ENCODE measurements around the gene BIRC6.
A peak's percentile ranks its signal among the peaks of the same experiment; 100 is the strongest.
"Not testable (repeated sequence)": the region's sequence is repeated elsewhere in the genome, so short reads cannot be mapped to it uniquely, and the experiment has no call there.

BIRC6 gene, protein sequence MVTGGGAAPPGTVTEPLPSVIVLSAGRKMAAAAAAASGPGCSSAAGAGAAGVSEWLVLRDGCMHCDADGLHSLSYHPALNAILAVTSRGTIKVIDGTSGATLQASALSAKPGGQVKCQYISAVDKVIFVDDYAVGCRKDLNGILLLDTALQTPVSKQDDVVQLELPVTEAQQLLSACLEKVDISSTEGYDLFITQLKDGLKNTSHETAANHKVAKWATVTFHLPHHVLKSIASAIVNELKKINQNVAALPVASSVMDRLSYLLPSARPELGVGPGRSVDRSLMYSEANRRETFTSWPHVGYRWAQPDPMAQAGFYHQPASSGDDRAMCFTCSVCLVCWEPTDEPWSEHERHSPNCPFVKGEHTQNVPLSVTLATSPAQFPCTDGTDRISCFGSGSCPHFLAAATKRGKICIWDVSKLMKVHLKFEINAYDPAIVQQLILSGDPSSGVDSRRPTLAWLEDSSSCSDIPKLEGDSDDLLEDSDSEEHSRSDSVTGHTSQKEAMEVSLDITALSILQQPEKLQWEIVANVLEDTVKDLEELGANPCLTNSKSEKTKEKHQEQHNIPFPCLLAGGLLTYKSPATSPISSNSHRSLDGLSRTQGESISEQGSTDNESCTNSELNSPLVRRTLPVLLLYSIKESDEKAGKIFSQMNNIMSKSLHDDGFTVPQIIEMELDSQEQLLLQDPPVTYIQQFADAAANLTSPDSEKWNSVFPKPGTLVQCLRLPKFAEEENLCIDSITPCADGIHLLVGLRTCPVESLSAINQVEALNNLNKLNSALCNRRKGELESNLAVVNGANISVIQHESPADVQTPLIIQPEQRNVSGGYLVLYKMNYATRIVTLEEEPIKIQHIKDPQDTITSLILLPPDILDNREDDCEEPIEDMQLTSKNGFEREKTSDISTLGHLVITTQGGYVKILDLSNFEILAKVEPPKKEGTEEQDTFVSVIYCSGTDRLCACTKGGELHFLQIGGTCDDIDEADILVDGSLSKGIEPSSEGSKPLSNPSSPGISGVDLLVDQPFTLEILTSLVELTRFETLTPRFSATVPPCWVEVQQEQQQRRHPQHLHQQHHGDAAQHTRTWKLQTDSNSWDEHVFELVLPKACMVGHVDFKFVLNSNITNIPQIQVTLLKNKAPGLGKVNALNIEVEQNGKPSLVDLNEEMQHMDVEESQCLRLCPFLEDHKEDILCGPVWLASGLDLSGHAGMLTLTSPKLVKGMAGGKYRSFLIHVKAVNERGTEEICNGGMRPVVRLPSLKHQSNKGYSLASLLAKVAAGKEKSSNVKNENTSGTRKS (N-terminal part only)

DNA sequence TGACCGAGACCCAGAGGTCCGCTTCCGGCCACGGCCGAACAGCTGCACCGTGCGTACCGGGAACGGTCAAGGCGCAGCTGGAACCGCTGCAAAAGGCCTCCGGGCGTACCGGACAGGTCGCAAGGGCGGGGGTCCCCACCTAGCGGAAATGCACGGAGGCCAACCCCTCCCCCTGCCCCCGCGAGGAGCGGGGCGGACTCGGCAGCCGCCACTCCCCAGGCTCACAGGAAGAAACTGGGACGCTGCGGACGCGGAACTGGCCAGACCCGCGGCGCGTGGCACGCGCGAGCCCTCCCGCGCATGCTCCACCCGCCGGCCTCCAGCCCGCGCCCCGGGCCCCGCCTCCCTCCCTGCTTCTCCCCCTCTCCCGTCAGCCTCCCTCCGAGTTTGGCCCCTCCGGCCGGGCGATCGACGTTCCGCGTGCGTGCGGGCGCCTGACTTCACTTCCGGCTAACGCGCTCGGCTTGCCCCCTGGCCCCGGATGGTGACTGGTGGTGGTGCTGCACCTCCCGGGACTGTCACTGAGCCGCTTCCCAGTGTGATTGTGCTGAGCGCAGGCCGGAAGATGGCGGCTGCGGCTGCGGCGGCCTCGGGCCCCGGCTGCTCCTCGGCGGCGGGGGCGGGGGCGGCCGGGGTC lies at the start of gene BIRC6:
TSS of gene BIRC6 (plus strand) at position 343 of the 637 bp plus-strand sequence. CDS start at position 482, 139 bp downstream.
- peak within 1 kb of the TSS; percentile 91 for H3K27ac ChIP-seq

DNA sequence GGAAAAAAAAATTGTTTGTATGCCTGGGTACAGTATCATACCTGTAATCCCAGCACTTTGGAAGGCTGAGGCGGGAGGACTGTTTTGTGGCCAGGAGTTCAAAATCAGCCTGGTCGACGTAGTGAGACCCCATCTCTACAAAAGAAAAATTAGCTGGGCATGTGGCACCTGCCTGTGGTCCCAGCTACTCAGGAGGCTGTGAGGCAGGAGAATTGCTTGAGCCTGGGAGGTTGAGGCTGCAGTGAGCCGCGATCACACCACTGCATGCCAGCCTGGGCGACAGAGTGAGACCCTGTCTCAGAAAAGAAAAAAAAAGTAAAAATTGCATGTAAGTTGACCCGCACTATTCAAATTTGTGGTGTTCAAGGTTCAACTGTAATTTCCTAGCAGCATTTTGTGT lies 46.2 kb upstream of the BIRC6 start:
- DNase-seq (ENCODE audit: low read depth, low spot score) = no peak
- no peak overlapping the region for H3K27ac ChIP-seq

More for the DNA sequence above, at the start of gene BIRC6:
- peak; percentile 68 for DNase-seq (ENCODE audit: low read depth, low spot score)

DNA sequence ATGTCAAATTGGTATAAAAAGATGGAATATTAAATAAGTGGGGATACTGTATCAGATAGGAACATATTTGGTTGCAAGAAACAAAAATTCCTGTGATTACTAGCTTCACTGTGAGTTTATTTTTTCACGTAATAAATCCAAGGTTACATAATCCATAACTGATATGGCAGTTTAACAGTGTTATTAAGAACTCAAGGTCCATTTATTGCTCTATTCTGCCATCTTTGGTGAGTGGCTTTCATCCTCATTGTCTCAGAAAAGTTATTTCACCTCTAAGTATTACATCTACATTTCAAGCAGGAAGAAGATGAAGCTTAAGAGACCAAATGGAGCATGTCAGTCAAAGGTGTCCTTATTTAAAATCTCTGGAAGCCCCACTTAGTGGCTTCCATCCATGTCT lies 41.9 kb upstream of the BIRC6 start:
- DNase-seq (ENCODE audit: low read depth, low spot score) = no peak
- no peak overlapping the region for H3K27ac ChIP-seq

DNA sequence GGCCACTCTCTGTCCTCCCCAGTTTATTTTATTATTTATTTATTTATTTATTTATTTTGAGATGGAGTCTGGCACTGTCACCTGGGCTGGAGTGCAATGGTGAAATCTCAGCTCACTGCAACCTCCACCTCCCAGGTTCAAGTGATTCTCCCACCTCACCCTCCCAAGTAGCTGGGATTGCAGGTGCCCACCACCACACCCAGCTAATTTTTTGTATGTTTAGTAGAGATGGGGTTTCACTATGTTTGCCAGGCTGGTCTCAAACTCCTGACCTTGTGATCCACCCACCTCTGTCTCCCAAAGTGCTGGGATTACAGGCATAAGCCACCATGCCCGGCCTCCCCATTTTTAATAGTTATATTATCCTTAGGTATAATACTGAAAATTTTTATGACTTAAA lies 28.1 kb upstream of the BIRC6 start:
- H3K27ac ChIP-seq; DNase-seq (ENCODE audit: low read depth, low spot score): not testable (repeated sequence)

DNA sequence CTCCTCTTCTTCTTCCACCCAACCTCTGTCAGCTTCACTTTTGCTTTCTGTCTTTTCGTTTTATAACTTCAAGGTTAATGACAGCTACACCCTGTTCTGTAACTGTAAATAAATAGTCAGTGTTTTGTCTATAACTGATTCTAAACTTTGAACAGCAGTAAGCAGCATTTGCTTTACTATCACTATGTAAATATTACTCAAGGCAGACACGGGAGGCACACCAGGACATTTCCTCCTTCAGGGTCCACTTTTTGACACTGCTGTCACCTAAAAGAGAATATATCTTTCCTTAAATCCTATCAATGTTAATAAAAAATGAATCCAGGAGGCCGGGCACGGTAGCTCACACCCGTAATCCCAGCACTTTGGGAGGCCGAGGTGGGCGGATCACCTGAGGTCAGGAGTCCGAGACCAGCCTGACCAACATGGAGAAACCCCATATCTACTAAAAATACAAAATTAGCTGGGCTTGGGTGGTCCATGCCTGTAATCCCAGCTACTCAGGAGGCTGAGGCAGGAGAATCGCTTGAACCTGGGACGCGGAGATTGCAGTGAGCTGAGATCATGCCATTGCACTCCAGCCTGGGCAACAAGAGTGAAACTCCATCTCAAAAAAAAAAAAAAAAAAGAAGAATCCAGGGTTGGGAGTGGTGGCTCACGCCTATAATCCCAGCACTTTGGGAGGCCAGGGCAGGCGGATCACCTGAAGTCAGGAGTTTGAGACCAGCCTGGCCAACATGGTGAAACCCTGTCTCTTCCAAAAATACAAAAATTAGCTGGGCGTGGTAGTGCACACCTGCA lies 27.4 kb upstream of the BIRC6 start:
- not testable (repeated sequence) for H3K27ac ChIP-seq; DNase-seq (ENCODE audit: low read depth, low spot score)

DNA sequence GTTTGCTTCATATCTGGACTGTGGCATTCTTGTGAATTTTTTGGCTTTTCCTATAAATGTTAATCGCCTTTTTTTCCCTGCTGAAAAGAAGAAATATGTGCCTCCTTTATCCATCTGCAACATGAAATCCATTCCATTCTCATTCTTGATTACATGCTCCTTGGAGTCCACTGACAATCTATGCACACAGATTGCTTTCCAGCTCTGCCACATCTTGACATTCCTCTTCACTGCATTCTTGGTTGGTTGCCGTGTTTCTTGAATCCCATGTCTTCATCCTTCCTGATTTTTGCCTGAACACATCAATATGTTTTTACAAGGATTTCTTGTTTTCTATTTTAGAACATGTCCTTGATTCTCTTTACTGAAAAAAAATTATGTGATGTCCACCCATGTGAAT lies 26.7 kb upstream of the BIRC6 start:
- no peak for DNase-seq (ENCODE audit: low read depth, low spot score)
- no peak overlapping the region for H3K27ac ChIP-seq

DNA sequence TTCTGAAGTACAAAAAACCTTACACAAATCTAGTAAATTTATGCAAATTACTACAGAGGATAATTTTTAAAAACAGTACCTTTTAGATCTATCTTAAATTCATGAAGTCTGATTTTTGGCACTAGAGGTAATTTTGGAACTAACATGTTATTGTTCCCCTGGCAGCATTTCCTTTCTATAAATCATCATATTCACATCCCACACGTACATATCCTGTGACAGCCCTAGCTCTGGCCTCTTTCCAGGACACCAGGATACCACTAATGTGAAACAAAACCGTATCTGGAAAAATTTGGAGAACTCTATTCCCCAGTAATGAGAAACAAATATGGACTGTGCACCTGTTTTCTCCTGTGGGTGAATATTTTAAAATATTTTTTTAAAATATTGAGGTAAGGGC lies 14.0 kb upstream of the BIRC6 start:
- H3K27ac ChIP-seq = no peak overlapping the region
- DNase-seq (ENCODE audit: low read depth, low spot score) = no peak

DNA sequence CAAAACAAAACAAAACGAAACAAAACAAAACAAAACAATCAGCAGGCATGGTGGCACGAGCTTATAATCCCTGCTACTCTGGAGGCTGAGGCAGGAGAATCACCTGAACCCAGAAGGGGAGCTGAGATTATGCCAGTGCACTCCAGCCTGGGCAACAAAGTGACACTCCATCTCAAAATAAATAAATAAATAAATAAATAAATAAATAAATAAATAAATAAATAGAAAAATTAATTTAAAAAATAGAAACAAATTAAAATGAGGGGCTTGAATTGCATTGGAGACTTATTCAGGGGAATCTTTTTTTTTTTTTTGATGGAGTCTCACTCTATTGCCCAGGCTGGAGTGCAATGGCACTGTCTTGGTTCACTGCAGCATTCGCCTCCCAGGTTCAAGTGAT lies 6.0 kb upstream of the BIRC6 start:
- DNase-seq (ENCODE audit: low read depth, low spot score); H3K27ac ChIP-seq: not testable (repeated sequence)

DNA sequence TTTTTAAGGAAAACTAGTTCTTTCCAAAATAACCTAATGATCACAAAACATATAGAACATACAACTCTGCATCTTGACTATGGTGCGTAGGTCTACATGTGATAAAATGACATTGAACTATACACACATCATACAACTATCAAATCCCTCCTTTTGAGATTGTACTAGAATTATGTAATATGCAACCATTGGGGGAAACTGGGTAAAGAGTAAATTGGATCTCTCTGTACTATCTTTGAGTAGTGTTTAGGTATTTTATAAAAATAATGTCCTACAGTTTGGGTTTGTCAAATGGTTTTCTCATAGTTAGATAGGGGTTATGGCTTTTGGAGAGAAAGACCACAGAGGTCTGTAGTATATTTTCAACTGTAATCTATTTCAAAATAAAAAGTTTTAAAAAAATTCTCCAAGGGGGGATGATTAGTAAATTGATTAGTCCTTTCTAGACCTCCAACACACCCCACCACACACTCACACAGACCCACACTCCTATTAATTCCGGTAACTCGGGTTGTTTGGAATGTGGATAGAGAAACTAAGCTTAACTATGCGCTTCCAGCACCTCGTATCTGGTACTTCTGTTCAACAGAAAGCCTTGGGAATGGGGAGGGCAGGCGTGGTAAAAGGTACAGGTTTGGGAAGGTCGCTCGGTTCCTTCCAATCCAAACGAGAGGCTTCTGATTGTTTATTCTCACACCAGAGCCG lies 695 bp upstream of the BIRC6 start:
- H3K27ac ChIP-seq = peak overlapping the region; percentile 91
- no peak for DNase-seq (ENCODE audit: low read depth, low spot score)

DNA sequence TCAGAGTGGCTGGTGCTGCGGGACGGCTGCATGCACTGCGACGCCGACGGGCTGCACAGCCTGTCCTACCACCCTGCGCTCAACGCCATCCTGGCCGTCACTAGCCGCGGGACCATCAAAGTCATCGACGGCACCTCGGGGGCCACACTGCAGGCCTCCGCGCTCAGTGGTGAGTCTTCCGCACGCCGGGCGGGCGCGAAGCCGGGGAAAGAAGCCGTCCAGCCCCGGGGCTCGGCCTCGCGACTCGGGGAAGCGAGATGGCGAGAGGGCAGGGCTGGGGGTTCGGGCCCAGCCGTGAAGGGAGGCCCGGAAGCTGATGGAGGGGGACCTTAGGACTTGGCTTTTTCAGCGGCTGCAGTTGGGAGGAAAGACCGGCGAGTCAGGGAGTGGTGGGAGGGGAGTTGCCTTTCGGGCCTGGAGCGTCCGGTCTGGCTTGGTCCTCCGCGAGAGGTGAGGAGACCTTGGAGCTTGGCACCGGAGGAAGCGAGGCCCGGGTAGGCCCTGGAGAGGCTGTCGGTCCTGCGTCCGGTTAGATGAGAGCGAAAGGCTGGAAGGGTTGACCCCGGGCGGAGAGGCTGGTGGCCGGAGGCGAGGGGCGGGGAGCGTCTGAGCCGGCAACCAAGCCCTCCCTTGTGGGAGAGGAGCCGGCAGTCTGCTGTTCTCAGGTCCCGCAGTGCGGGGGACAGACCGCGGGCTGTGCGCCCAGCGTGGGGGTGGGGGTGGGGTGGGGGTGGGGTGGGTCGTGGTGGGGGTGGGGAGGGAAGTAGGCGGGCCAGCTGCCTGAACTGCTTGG lies 691 bp downstream of the BIRC6 start:
- DNase-seq (ENCODE audit: low read depth, low spot score) = no peak
- H3K27ac ChIP-seq = peak overlapping the region; percentile 91

DNA sequence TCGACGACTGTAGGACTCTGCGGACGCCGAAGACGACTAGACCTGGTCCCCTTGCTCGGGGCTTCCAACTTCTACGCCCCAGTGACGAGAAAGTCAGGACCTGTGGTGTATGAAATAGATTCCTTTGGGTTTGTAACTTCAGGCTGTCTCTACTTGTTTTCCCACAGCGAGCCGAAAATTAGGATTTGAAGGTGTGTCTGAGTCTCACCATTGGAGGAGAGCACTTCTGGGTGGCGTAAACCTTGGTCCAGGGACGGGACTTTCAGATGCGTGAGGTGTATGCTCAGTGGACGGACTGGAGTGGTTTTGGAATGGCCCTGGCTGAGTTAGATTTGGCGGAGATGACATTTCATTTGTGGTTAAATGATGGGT lies 1.3 kb downstream of the BIRC6 start:
- DNase-seq (ENCODE audit: low read depth, low spot score) = no peak

DNA sequence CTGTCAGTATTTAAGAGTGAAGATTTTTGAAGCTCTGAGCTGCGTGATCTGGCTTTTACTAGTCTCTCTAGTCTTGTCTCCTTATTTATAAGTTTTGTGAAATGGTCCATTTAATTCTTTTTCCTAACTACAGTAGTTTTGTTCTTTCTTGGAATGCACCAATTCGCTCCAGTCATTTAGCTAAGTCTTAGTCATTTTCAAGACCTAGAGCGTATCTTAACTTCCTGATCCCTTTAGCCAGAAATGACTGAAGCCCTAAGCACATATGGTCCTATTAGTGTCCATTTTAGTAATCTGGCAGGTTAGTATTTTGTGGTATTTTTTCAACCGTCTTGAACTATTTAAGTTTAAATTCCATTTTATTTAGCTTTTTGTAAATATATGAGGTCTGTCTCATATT lies 3.6 kb downstream of the BIRC6 start:
- no peak for DNase-seq (ENCODE audit: low read depth, low spot score)
- no peak overlapping the region for H3K27ac ChIP-seq

More for the DNA sequence above, 1.3 kb downstream of the BIRC6 start:
- peak overlapping the region; percentile 91 for H3K27ac ChIP-seq

DNA sequence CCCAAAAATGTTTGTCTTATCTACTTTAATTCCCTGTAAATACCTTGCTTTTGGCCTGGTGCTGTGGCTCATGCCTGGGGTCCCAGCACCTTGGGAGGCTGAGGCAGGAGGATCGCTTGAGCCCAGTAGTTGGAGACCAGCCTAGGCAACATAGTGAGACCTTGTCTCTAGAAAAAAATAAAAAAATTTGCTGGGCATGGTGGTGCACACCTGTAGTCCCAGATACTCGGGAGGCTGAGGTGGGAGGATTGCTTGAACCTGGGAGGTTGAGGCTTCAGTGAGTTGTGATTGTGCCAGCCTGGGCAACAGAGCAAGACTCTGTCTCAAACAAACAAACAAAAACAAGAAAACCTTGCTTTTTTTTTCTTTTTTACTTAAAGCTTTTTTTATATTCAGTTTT lies 6.2 kb downstream of the BIRC6 start:
- not testable (repeated sequence) for DNase-seq (ENCODE audit: low read depth, low spot score); H3K27ac ChIP-seq

DNA sequence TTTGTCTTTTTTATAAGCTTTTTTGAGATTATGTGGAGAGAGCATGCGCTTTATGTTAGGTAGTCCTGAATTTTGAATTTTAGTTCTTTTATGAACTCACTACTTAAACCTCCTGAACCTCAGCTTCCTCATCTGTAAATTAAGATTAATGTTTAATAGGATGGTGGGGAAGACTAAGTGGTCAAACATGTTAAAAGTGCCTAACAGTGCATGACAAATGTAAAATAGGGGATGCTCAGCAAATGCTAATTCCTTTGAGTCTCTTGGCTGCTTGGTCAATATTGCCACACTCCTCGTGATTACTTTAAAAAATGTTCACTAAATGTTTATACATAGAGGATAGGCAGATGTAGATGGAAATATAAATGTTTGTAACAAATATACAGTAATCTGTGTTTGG lies 6.8 kb downstream of the BIRC6 start:
- no peak for DNase-seq (ENCODE audit: low read depth, low spot score)
- H3K27ac ChIP-seq = no peak overlapping the region

DNA sequence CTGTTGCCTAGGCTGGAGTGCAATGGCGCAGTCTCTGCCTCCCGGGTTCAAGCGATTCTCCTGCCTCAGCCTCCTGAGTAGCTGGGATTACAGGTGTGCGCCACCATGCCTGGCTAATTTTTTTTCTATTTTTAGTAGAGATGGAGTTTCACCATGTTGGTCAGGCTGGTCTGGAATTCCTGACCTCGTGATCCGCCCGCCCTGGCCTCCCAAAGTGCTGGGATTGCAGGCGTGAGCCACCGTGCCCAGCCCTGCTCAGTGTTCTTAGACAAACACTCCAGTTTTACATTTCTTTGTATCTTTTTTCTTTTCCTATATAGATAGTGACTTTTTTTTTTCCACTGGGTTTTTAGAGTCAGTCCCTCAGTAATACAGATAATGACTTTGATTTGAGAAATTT lies 7.5 kb downstream of the BIRC6 start:
- H3K27ac ChIP-seq; DNase-seq (ENCODE audit: low read depth, low spot score): not testable (repeated sequence)

DNA sequence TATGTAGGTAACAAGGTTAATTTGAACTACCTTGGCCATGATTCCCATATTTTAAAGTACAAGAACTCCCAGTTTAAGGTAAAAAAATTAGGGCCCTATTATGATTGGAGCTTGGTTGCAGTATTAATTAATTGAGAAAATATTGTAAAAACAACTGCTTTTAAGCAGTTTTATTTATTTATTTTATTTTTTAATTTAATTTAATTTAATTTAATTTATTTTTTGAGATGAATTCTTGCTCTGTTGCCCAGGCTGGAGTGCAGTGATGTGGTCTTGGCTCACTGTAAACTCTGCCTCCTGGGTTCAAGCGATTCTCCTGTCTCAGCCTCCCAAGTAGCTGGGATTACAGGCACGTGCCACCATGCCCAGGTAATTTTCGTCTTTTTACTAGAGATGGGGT lies 8.9 kb downstream of the BIRC6 start:
- not testable (repeated sequence) for DNase-seq (ENCODE audit: low read depth, low spot score)

DNA sequence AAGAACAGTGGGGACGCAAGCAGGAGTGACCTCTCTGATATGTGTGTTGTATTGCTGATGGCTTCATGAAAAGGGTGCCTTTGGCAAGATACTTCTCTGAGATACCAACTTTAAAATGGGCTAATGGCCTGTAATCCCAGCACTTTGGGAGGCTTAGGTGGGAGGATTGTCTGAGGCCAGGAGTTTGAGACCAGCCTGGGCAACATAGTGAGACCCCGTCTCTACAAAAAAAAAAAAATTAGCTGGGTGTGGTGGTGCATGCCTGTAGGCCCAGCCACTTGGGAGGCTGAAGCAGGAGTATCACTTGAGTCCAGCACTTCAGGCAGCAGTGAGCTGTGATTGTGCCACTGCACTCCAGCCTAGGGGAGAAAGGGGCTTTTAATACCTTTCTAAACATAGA lies 9.8 kb downstream of the BIRC6 start:
- DNase-seq (ENCODE audit: low read depth, low spot score) = no peak
- H3K27ac ChIP-seq = no peak overlapping the region

More for the DNA sequence above, 8.9 kb downstream of the BIRC6 start:
- H3K27ac ChIP-seq = not testable (repeated sequence)

DNA sequence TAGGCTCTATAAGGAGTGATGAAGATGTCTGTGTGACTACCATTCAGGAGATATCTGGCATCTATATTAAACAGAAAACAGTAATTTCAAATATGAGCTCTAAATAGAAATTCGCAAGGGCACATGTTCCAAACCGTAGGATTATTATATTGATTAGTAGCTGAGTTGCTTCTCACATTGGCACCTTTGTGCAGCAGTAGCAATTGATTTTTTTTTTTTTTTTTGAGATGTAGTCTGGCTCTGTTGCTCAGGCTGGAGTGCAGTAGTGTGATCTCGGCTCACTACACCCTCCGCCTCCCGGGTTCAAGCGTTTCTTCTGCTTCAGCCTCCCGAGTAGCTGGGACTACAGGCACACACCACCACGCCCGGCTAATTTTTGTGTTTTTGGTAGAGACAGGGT lies 12.4 kb downstream of the BIRC6 start:
- H3K27ac ChIP-seq = no peak overlapping the region

More for the DNA sequence above, 12.4 kb downstream of the BIRC6 start:
- no peak for DNase-seq (ENCODE audit: low read depth, low spot score)
